GM10266 (cell line): Measurements from ENCODE around the gene ROBO1.
"Not testable (repeated sequence)": the region's sequence is repeated elsewhere in the genome, so short reads cannot be mapped to it uniquely, and the experiment has no call there.

Experiments
- DNase-seq: peaks from one replicate; pipeline ENCODE4 v3.0.0; 2012; ENCODE audit errors: extremely low spot score
- CTCF ChIP-seq: IDR thresholded peaks from 2 replicates; pipeline ENCODE4 v1.5.1; 2012; ENCODE audit warnings: mild to moderate bottlenecking, low read depth; ENCODE audit not compliant: control insufficient read depth, insufficient read depth; ENCODE audit errors: missing control alignments

The ROBO1 gene

DNA sequence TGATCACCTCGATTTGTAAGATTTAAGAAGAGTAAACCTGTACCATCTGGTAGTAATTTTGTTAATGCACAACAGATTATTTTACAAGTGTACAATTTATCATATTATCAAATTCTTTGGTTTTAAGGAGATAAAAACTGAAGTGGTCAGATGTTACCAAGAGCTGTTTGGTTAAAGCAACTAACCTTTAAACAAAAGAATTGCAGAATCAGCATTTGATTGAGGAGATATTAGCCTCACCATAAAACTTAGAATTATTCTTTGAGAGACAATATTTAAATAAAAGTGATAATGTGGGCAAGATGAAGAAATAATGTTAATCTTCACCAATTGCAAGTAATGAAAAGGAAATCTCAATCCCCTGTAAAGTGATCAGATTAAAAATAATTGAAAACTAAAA is 1034.9 kb downstream of the ROBO1 start:
- TF ChIP-seq CTCF: no peak
- no peak for DNase-seq

GRCh38 chr3:78732471-78732870 is 1035.3 kb downstream of the ROBO1 start:
- DNase-seq: no peak

GRCh38 chr3:78729946-78730345 is 1037.9 kb downstream of the ROBO1 start:
- no peak for DNase-seq
- no peak for TF ChIP-seq CTCF

More at GRCh38 chr3:78732471-78732870, 1035.3 kb downstream of the ROBO1 start:
- no peak for TF ChIP-seq CTCF

- no peak for DNase-seq
- no peak for TF ChIP-seq CTCF
Measured at GRCh38 chr3:78728406-78729145, 1039.2 kb downstream of the ROBO1 start.

- no peak for TF ChIP-seq CTCF
- DNase-seq: no peak
Measured at GRCh38 chr3:78726545-78726944, 1041.3 kb downstream of the ROBO1 start.

DNA sequence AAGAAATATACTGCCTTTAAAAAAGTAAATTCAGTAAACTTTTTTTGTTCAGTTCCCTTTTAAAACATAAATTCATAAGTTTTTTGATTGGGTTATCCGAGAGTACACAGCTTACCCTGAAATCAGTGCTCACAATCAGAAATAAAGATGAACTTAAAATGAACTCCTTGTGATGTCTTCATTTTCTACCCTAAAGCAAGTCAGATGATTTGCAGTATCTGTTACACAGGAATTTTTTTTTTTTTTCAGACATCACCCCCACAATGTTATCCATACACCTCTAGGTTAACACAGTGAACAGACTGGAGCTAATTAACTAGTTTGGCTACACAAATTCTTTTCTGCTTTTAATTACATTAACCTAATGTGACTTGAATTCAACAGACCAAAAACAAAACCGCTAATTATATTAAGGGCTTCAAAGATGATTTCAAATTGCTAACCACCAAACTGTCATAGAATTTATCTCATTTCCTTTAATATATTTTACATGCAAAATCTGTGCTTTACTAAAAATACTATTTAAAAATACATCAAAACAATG is 1042.0 kb downstream of the ROBO1 start:
- TF ChIP-seq CTCF: no peak

GRCh38 chr3:78724859-78725258 is 1042.9 kb downstream of the ROBO1 start:
- no peak for DNase-seq
- TF ChIP-seq CTCF: no peak

More for the DNA sequence above, 1042.0 kb downstream of the ROBO1 start:
- DNase-seq: no peak

DNA sequence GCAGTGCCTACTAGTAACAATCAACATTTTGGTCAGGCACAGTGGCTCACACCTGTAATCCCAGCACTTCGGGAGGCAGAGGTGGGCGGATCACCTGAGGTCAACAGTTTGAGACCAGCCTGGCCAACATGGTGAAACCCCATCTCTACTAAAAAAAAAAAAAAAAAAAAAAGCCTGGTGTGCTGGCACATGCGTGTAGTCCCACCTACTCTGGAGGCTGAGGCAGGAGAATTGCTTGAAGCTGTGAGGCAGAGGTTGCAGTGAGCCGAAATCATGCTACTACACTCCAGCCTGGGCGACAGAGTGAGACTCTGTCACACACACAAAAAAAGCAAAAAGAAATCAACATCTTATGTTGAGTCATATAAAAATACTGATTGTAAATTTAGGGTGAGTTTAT is 1043.4 kb downstream of the ROBO1 start:
- not testable (repeated sequence) for DNase-seq
